ENCODE results near the gene SPEN. TPM values are rescaled to one million over a fixed set of nuclear protein-coding genes. Genes with fewer than 3 reads are reported as not detected.

Gene SPEN
- total and polyA plus RNA-seq, 2 donors = 11.4 to 16.3 TPM

DNA sequence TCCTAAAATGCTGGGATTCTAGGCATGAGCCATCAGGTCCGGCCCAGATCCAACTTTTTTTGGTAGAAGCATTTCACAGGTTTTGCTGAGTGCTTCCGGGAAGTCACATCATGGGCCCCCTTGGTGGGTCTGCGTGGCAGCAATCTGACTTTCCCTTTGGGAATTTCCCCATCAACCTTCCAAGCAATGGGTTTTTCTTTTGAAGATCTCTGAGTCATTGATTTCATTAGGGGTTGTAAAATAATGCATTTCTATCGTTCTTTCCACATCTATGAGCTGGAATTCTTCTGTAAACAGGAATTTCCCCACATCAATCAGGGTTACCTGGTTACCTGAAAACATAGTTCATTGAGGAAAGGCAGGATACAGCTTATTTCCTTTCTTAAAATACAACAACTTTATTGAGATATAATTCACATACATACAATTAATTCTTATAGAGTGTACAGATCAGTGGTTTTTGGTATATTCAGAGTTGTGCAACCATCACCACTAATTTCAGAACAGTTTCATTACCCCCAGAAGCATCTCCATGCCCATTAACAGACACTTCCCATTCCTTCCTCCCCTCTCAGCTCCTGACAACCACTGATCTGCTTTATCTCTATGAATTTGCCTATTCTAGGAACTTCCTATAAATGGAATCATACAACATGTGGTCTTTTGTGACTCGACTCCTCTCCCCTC lies 138.2 kb downstream of the SPEN start:
- H3K4me3 ChIP-seq (ENCODE audit: low read length in 2 of 2) = no peak overlapping the region
- no peak overlapping the region for H3K27ac ChIP-seq (ENCODE audit: low read depth in 1 of 2, low read length in 1 of 2)
- no peaks in the 10 kb centered on the region for H3K36me3 ChIP-seq (ENCODE audit: control insufficient read depth in 2 of 2, insufficient read depth in 2 of 2, low read length in 1 of 2)
- DNase-seq (ENCODE audit: low read depth in 6 of 9, low spot score in 9 of 9) = no peak
- WGBS = 81% methylated on average over 5 of the region's 5 CpGs
- no peaks in the 10 kb centered on the region for H3K9me3 ChIP-seq (ENCODE audit: control insufficient read depth in 2 of 2, insufficient read depth in 1 of 2, low read length in 1 of 2)
- H3K27me3 ChIP-seq (ENCODE audit: control insufficient read depth in 2 of 2, insufficient read depth in 1 of 2, low read length in 1 of 2) = no peaks in the 10 kb centered on the region
- no peaks in the 10 kb centered on the region for H3K4me1 ChIP-seq (ENCODE audit: control insufficient read depth in 2 of 2, insufficient read depth in 2 of 2, low read length in 2 of 2)

DNA sequence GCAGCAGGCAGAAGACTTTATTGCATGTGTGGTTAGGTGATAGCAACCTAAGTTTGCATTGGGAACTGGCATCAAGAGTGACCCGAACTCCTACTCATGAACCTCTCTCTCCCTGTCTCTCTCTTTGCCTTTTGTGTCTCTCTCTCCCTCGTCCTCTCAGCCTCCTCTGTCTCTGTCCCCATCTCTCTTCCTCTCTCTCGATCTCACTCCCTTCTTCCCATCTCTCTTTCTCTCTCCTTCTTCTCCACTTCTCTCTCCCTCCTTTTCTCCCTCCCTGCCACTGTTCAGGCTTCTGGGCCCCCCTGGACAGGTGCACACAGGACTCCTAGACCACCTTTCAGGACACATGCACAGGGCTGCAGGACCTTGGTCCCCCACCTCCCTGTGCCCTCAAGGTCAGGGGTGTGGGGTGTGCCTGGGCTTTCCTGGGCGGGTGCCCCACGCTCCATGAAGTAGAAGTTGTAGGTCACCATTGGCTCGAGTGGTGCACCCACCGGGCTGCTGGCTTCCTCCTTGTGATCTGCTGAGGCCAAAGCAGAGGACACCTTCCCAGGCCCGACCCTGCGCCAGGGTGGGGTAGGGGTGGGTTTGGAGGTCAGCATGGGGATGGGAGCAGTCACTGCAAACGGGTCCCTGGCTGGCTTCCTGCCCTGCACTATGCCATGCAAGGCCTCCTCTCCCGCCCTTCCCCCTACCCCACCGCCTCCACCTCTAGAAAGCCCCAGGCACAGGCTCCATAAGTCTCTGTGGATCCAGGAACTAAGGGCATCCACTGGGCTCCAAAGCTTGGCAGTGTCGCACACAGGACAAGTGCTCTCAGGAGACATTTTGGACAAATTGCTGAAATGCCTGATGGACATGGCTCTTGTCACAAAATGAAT lies 141.6 kb downstream of the SPEN start:
- no peaks in the 10 kb centered on the region for H3K9me3 ChIP-seq (ENCODE audit: control insufficient read depth in 2 of 2, insufficient read depth in 1 of 2, low read length in 1 of 2)
- no peaks in the 10 kb centered on the region for H3K27me3 ChIP-seq (ENCODE audit: control insufficient read depth in 2 of 2, insufficient read depth in 1 of 2, low read length in 1 of 2)
- no peaks in the 10 kb centered on the region for H3K36me3 ChIP-seq (ENCODE audit: control insufficient read depth in 2 of 2, insufficient read depth in 2 of 2, low read length in 1 of 2)
- WGBS = 85% methylated on average over 13 of the region's 13 CpGs
- no peak for DNase-seq (ENCODE audit: low read depth in 6 of 9, low spot score in 9 of 9)
- H3K4me3 ChIP-seq (ENCODE audit: low read length in 2 of 2) = no peak overlapping the region
- H3K4me1 ChIP-seq (ENCODE audit: control insufficient read depth in 2 of 2, insufficient read depth in 2 of 2, low read length in 2 of 2) = no peaks in the 10 kb centered on the region
- no peak overlapping the region for H3K27ac ChIP-seq (ENCODE audit: low read depth in 1 of 2, low read length in 1 of 2)

DNA sequence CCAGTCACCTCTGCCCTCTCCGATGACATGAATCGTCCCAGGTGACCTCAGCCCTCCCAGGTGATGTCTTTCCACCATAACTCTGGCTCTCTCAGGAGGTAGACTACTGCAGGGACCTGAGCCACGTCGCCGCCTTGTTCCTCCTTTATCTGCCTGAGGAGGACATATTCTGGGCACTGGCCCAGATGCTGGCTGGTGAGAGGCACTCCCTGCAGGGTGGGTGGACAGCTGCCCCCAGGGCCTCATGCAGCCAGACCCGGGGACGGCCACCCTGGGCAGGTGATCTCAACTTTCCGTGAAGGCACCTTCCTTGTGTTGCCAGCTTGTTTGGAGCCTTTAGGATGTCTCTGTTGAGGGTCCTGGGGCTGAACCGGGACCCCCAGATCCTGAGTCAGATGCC lies 142.3 kb downstream of the SPEN start:
- no peaks in the 10 kb centered on the region for H3K9me3 ChIP-seq (ENCODE audit: control insufficient read depth in 2 of 2, insufficient read depth in 1 of 2, low read length in 1 of 2)
- H3K4me1 ChIP-seq (ENCODE audit: control insufficient read depth in 2 of 2, insufficient read depth in 2 of 2, low read length in 2 of 2) = no peaks in the 10 kb centered on the region
- H3K27ac ChIP-seq (ENCODE audit: low read depth in 1 of 2, low read length in 1 of 2) = no peak overlapping the region
- WGBS = 92% methylated on average over 9 of the region's 9 CpGs
- no peak overlapping the region for H3K4me3 ChIP-seq (ENCODE audit: low read length in 2 of 2)
- H3K36me3 ChIP-seq (ENCODE audit: control insufficient read depth in 2 of 2, insufficient read depth in 2 of 2, low read length in 1 of 2) = no peaks in the 10 kb centered on the region
- no peaks in the 10 kb centered on the region for H3K27me3 ChIP-seq (ENCODE audit: control insufficient read depth in 2 of 2, insufficient read depth in 1 of 2, low read length in 1 of 2)
- no peak for DNase-seq (ENCODE audit: low read depth in 6 of 9, low spot score in 9 of 9)

Other genes starting within 250 kb of the SPEN start
- gene DDI2, start 230.2 kb upstream of the SPEN start, total RNA-seq = 7.4 TPM
- 10.5 TPM for gene DDI2, start 230.2 kb upstream of the SPEN start, polyA plus RNA-seq
- 18.1 TPM for gene PLEKHM2, start 163.4 kb upstream of the SPEN start, total RNA-seq
- 32.5 TPM for gene PLEKHM2, start 163.4 kb upstream of the SPEN start, polyA plus RNA-seq
- gene SLC25A34, start 111.4 kb upstream of the SPEN start, total RNA-seq = 0.42 TPM
- 2.4 TPM for gene SLC25A34, start 111.4 kb upstream of the SPEN start, polyA plus RNA-seq
- gene TMEM82, start 105.2 kb upstream of the SPEN start, total RNA-seq = not detected
- gene TMEM82, start 105.2 kb upstream of the SPEN start, polyA plus RNA-seq = not detected
- 1.6 TPM for gene FBLIM1, start 88.9 kb upstream of the SPEN start, total RNA-seq
- 10.3 TPM for gene FBLIM1, start 88.9 kb upstream of the SPEN start, polyA plus RNA-seq
- gene UQCRHL, start 40.1 kb upstream of the SPEN start, total RNA-seq = 9.0 TPM
- gene UQCRHL, start 40.1 kb upstream of the SPEN start, polyA plus RNA-seq = 4.0 TPM
- gene ZBTB17, start 128.4 kb downstream of the SPEN start, total RNA-seq = 30.7 TPM
- 81.3 TPM for gene ZBTB17, start 128.4 kb downstream of the SPEN start, polyA plus RNA-seq
- gene SRARP, start 156.5 kb downstream of the SPEN start, total RNA-seq = 0.05 TPM
- gene SRARP, start 156.5 kb downstream of the SPEN start, polyA plus RNA-seq = 0.11 TPM
- gene HSPB7, start 170.3 kb downstream of the SPEN start, total RNA-seq = under 0.01 TPM
- 9.5 TPM for gene HSPB7, start 170.3 kb downstream of the SPEN start, polyA plus RNA-seq
- gene CLCNKA, start 174.3 kb downstream of the SPEN start, total RNA-seq = under 0.01 TPM
- gene CLCNKA, start 174.3 kb downstream of the SPEN start, polyA plus RNA-seq = 0.30 TPM
- 0.05 TPM for gene CLCNKB, start 196.1 kb downstream of the SPEN start, total RNA-seq
- gene CLCNKB, start 196.1 kb downstream of the SPEN start, polyA plus RNA-seq = 0.34 TPM
- gene FAM131C, start 225.9 kb downstream of the SPEN start, total RNA-seq = 0.05 TPM
- gene FAM131C, start 225.9 kb downstream of the SPEN start, polyA plus RNA-seq = 0.96 TPM